Measurements from ENCODE around the gene RTEL1.

- TF ChIP-seq TAF1 (IDR thresholded peaks at IDR 0.05; ENCODE audit: low read depth) (no peak), CTCF (IDR thresholded peaks at IDR 0.05; ENCODE audit: poor library complexity, severe bottlenecking) (no peak), RAD21 (conservative IDR thresholded peaks at IDR 0.05) (no peak), POLR2AphosphoS5 (IDR thresholded peaks at IDR 0.05) (no peak), REST (IDR thresholded peaks at IDR 0.05; ENCODE audit: borderline replicate concordance) (no peak), EP300 (conservative IDR thresholded peaks at IDR 0.05; ENCODE audit: poor library complexity, severe bottlenecking) (no peak), EZH2 (IDR thresholded peaks at IDR 0.05; ENCODE audit: borderline replicate concordance, insufficient read depth, low read length, poor library complexity, severe bottlenecking) (no peak), SMC3 (conservative IDR thresholded peaks at IDR 0.05; ENCODE audit: poor library complexity) (no peak)
Measured at GRCh38 chr20:63655249-63655648, 2.9 kb upstream of the RTEL1 start.
